Endothelial cell of umbilical vein (primary cell): ENCODE data around the gene PLEKHG7. TPM values are rescaled to one million over a fixed set of nuclear protein-coding genes. Genes with fewer than 3 reads are reported as not detected.
A peak's percentile ranks its signal among the peaks of the same experiment; 100 is the strongest.

ENCODE experiments used
- BruUV-seq: library from RNA; stranded (reverse); fragments of 400-500 nt; replicated peaks from 2 replicates; lab custom pipeline; 2021; lab: Mats Ljungman, UMichigan
- CTCF ChIA-PET: fragments of 300-600, 350-600 bp; sonication (Branson Sonifier 250); formaldehyde crosslinking; loops from one replicate; lab custom pipeline; 2021; ENCODE audit warnings: antibody characterized with exemption, inconsistent platforms; lab: Charles Lee
- POLR2A ChIA-PET: fragments of 300-600, 350-600 bp; sonication (Branson Sonifier 250); formaldehyde crosslinking; loops from one replicate; lab custom pipeline; 2021; ENCODE audit warnings: antibody characterized with exemption, inconsistent platforms; lab: Charles Lee
- DNase-seq: peaks from one replicate; pipeline ENCODE4 v3.0.0-alpha.2; 2011; ENCODE audit warnings: low read depth, low spot score
- FAIRE-seq: peaks from 2 replicates; lab custom pipeline; 2011; peaks lifted over from hg19 to GRCh38; lab: Jason Lieb, UNC
- H2AFZ ChIP-seq: 2 replicates; pipeline ENCODE4 v1.6.0; 2012; ENCODE audit warnings: low read depth, low read length, control low read depth, inconsistent platforms
- H3K27ac ChIP-seq: 2 replicates; pipeline ENCODE4 v1.5.1; 2011; ENCODE audit warnings: low read depth, mild to moderate bottlenecking, control low read depth, low read length, moderate library complexity; ENCODE audit not compliant: insufficient read depth
- H3K27me3 ChIP-seq, 2 experiments: 2 replicates each; pipeline versions ENCODE4 v1.6.0 to v1.6.1; 2011; ENCODE audit warnings: low read length in 2 of 2, mixed read lengths in 1 of 2; ENCODE audit not compliant: control insufficient read depth in 2 of 2, insufficient read depth in 2 of 2
- H3K36me3 ChIP-seq, 2 experiments: 2 replicates in 1 of 2; 3 replicates in 1 of 2; pipeline ENCODE4 v1.5.1; 2011; ENCODE audit warnings: low read length in 2 of 2, mild to moderate bottlenecking in 1 of 2, moderate library complexity in 1 of 2; ENCODE audit not compliant: control insufficient read depth in 2 of 2, insufficient read depth in 2 of 2; ENCODE audit errors: extremely low read depth in 1 of 2
- H3K4me1 ChIP-seq: 3 replicates; pipeline ENCODE4 v1.5.1; 2011; ENCODE audit warnings: mild to moderate bottlenecking, low read length; ENCODE audit not compliant: control insufficient read depth, insufficient read depth; ENCODE audit errors: extremely low read depth
- H3K4me2 ChIP-seq: 2 replicates; pipeline ENCODE4 v1.6.1; 2011; ENCODE audit warnings: low read length, control low read depth, mixed read lengths; ENCODE audit not compliant: insufficient read depth
- H3K4me3 ChIP-seq, 3 experiments: fragments of 200-600 bp in 1 of 3; sonication (generic), shearing (Covaris generic) in 1 of 3; replicated peaks in 1 of 3; 2 replicates each; pipeline ENCODE4 v1.5.1; 2011 to 2016; ENCODE audit warnings: control low read depth in 3 of 3, low read length in 3 of 3, mild to moderate bottlenecking in 2 of 3, inconsistent platforms in 1 of 3, low read depth in 1 of 3, moderate library complexity in 1 of 3; ENCODE audit not compliant: insufficient read depth in 1 of 3
- H3K79me2 ChIP-seq: 2 replicates; pipeline ENCODE4 v1.6.0; 2012; ENCODE audit warnings: low read length, inconsistent platforms; ENCODE audit not compliant: control insufficient read depth, insufficient read depth
- H3K9ac ChIP-seq: replicated peaks from 2 replicates; pipeline ENCODE3; 2011; ENCODE audit warnings: low read length, control low read depth; ENCODE audit not compliant: insufficient read depth; ENCODE audit errors: extremely low read depth
- H3K9me1 ChIP-seq: replicated peaks from 3 replicates; pipeline ENCODE4 v1.6.0; 2011; ENCODE audit warnings: mild to moderate bottlenecking, low read length; ENCODE audit not compliant: control insufficient read depth, insufficient read depth; ENCODE audit errors: extremely low read depth
- H3K9me3 ChIP-seq: replicated peaks from 2 replicates; pipeline ENCODE4 v1.5.1; 2012; ENCODE audit warnings: low read length, inconsistent platforms; ENCODE audit not compliant: control insufficient read depth, insufficient read depth
- H4K20me1 ChIP-seq: replicated peaks from 2 replicates; pipeline ENCODE3; 2011; ENCODE audit warnings: mild to moderate bottlenecking, low read length; ENCODE audit not compliant: control insufficient read depth, insufficient read depth; ENCODE audit errors: extremely low read depth
- CTCF ChIP-seq, 2 donors: IDR thresholded peaks; 1 replicate in 1 of 2; 2 replicates in 1 of 2; pipeline ENCODE4 v1.5.1; 2011; ENCODE audit warnings: low read length in 2 of 2, mild to moderate bottlenecking in 2 of 2, moderate library complexity in 2 of 2, control low read depth in 1 of 2, inconsistent platforms in 1 of 2, low read depth in 1 of 2; ENCODE audit not compliant: insufficient read depth in 1 of 2; ENCODE audit errors: extremely low read depth in 1 of 2
- JUN ChIP-seq: IDR thresholded peaks from 2 replicates; pipeline ENCODE4 v1.6.1; 2011; ENCODE audit warnings: borderline replicate concordance, low read depth; ENCODE audit not compliant: insufficient read length, insufficient read depth
- POLR2A ChIP-seq: IDR thresholded peaks from 2 replicates; pipeline ENCODE4 v1.6.1; 2012; ENCODE audit warnings: low read depth, mild to moderate bottlenecking, control low read depth, low read length
- dilution Hi-C: fragments of 300-500 bp; cut with MboI; formaldehyde crosslinking; loops from one replicate; pipeline ENCODE4 v1.15.0; 2019; ENCODE audit warnings: low sequenced_read_pairs; ENCODE audit not compliant: extremely low pct_ligation_motif_present
- intact Hi-C: fragments of 100-400 bp; cut with micrococcal nuclease; formaldehyde crosslinking; loops from one replicate; pipeline ENCODE4 v1.10.0; 2022
- polyA plus RNA-seq, 4 experiments: library from polyadenylated mRNA; depleted of rRNA in 3 of 4; stranded (reverse) in 3 of 4; unstranded in 1 of 4; fragments of >200 nt; gene quantifications; 2 replicates each; pipeline versions ENCODE4 v1.2.1 to v1.2.3, GENCODE V29; 2011 to 2012; ENCODE audit warnings: missing spikeins in 1 of 4
- total RNA-seq: library from RNA; stranded (reverse); gene quantifications from 2 replicates; pipeline ENCODE4 v1.2.3, GENCODE V29; 2021

Gene PLEKHG7
- total and polyA plus RNA-seq, 2 donors (not counting 3 experiments of a cell fraction or from before 2014, with no cell fraction given): not detected

- dilution Hi-C loops: no loop called here
Observed at GRCh38 chr12:92784797-92785562, 82.2 kb downstream of the PLEKHG7 start.

More at GRCh38 chr12:92784797-92785562, 82.2 kb downstream of the PLEKHG7 start:
- no peak for TF ChIP-seq POLR2A
- TF ChIP-seq JUN: no peak
- TF ChIP-seq CTCF (IDR thresholded peaks at IDR 0.05; ENCODE audit: extremely low read depth in 1 of 2, insufficient read depth in 1 of 2, low read depth in 1 of 2, low read length in 2 of 2): peak; percentile 26 to 28
- Histone ChIP-seq H3K4me1 (no peaks in the 10 kb centered on the region), H3K79me2 (peaks cover 1% of the 10 kb centered on the region), H3K9me1 (no peaks in the 10 kb centered on the region), H3K36me3 (no peaks in the 10 kb centered on the region), H2AFZ (no peak overlapping the region), H3K9ac (no peak overlapping the region), H3K9me3 (no peaks in the 10 kb centered on the region), H3K27ac (no peak overlapping the region), H3K4me3 (no peak overlapping the region), H4K20me1 (no peaks in the 10 kb centered on the region), H3K27me3 (no peaks in the 10 kb centered on the region), H3K4me2 (no peak overlapping the region)
- CTCF ChIA-PET: interaction anchor here (0.6 to 4.4 kb wide), 33 partner anchors 10 to 1317 kb away, joined by 3 to 70 read pairs (median 3); partner anchors contain the start of genes EEA1 and UBE2N
- FAIRE-seq: peak; percentile 85
- POLR2A ChIA-PET: interaction anchor here (0.6 kb wide), 1 partner anchor 31 kb away, joined by 4 read pairs; no protein-coding TSS in a partner anchor
- intact Hi-C loops: loop anchor here (1.0 to 5.0 kb wide), 6 partner anchors 68 to 1317 kb away; no protein-coding TSS in a partner anchor
- BruUV-seq: no TSS peak
- peak; percentile 90 for DNase-seq
